GM19099 (cell line): Measurements from ENCODE around the gene SDR42E1.

Experiments used
- POLR2A ChIP-seq: IDR thresholded peaks from 3 replicates; pipeline ENCODE4 v1.6.1; 2011; ENCODE audit warnings: low read depth; ENCODE audit not compliant: insufficient read length; ENCODE audit errors: extremely low read depth

The SDR42E1 gene, protein sequence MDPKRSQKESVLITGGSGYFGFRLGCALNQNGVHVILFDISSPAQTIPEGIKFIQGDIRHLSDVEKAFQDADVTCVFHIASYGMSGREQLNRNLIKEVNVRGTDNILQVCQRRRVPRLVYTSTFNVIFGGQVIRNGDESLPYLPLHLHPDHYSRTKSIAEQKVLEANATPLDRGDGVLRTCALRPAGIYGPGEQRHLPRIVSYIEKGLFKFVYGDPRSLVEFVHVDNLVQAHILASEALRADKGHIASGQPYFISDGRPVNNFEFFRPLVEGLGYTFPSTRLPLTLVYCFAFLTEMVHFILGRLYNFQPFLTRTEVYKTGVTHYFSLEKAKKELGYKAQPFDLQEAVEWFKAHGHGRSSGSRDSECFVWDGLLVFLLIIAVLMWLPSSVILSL

DNA sequence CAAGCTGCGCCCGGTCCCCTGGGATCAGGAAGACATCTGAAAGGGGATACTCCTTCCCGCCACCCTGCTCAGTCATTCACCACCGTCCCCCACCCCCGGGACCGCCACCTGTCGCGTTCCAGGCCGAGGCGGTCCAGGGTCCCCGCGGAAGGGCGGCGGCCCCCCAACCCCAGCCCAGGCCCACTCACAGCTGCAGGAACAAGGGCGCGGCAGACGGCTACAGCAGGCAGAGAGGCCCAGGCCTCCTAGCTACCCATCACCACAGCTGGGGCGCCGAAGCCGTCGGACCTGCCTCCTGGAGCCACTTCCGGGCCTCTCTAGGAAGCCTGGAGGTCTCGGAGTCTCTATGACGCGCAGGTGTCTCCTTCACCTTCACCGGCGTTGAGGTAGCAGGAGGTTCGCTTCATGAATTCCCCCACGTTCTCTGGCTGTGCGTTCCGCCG is at the start of gene SDR42E1:
Gene SDR42E1 (minus strand): TSS at position 272 of the 443 bp plus-strand sequence. CDS start 10,612 bp downstream, outside the sequence.
- TF ChIP-seq POLR2A: peak; percentile 59

DNA sequence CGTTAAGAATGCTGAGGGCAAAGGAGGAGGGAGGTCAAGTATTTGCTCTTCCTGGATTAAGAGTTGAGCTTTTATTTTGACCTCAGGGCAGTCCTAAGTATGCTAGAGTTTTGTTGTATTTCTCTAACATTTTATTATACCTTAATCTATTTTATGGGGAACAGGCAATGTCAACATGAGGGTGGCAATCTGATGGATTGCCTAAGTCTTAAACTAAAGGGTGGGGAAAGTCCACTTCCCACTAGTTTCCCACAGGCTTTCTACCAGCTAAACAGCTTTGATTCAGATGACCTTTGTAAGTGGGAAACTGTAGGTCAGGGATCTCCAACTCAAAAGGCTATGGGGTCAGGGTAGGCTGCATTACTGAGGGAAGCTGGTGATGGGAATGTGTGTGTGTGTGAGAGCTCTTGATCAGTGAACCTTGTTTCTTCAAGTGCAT is 48.7 kb upstream of the SDR42E1 start:
- TF ChIP-seq POLR2A: no peak

DNA sequence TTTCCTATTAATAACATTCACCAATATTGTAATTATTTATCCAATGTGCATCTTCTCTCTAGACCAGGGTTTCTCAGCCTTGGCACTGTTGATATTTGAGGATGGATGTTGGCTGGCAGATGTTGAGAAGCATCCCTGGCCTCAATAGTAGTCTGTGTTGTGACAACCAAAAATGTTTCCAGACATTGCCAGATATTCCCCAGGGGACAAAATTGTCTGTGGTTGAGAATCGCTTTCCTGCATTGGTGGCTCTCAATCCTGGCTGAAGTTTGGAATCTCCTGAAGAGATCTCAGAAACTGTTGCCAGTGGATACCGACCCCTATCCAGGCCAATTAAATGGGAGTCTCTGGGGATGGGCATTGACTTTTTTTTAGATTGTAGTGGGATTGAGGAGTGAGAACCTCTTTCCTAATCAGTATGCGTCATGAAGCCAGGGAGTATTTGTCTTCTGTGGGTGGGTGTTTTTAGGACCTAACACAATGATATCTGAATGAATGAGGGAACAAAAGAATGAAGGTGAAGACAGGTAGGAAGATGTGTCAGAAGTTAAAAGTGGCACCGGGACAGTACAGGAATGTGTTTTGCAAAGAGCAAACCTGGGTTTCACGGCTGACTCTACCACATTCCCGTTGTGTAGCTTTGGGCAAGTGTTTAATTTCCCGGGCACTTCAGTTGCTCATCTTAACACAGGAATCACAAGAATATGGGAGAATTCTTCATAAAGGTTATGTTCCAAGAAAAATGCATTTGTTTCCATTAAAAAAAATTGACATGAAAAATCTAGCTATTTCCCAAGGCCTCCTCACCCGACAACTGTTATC is 48.1 kb upstream of the SDR42E1 start:
- no peak for TF ChIP-seq POLR2A

GRCh38 chr16:82056550-82056896 is 45.3 kb upstream of the SDR42E1 start:
- TF ChIP-seq POLR2A: no peak

DNA sequence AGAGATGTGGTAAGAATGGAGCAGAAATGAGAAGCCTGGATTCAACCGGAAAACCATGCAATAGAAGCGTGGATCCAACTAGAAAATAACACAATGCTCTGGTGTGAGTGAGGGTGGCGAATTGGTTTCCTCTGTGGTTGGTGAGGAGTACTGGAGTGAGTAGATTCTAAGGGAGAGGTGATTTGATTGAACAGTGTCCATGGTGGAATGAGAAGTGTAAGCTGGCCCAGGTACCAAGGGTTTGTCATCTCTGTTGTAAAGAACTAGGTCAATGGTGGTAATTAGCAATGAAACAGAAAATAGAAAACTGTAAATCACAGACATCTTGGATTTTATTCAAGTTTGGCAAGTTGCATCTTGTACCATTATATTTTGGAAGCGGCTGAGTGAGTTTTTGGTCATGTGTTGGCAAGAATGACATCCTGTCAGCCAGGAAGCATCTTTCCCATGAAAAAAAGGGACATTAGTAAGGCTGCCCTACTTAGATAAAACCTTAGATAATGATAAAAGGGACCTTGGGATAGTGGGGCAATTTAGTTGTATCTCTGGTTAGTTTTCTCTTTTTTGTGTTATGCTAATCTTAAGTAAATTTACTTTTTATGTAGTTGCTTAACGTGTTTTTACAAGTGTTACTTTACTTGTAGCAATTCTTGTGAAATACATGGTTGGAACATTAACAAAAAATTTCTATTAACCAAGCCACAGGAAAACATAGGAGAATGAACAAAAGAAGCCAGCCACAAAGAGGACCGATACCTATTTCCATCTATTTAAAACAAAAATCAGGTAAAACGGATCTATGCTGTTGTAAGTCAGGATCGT is 44.7 kb upstream of the SDR42E1 start:
- no peak for TF ChIP-seq POLR2A

GRCh38 chr16:82055117-82055516 is 43.8 kb upstream of the SDR42E1 start:
- TF ChIP-seq POLR2A: no peak

DNA sequence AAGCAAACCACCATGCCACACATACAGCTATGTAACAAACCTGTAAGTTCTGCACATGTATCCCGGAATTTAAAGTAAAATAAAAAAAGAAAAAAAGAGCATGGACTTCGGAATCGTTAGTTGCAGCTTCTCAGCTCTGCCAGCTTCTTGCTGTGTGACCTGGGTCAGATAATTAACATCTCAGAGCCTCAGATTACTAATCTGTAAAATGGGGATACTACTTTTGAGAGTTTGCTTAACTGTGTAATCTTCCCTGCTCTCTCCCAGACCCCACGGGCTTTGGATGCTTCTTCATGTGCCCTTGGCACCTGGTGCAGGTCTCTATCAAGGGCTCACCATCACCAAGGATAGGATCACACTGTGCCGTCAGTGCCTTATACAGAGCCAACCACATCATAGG is 40.4 kb upstream of the SDR42E1 start:
- no peak for TF ChIP-seq POLR2A

- no peak for TF ChIP-seq POLR2A
These were observed 39.7 kb upstream of the SDR42E1 start for GRCh38 chr16:82050909-82051357.

DNA sequence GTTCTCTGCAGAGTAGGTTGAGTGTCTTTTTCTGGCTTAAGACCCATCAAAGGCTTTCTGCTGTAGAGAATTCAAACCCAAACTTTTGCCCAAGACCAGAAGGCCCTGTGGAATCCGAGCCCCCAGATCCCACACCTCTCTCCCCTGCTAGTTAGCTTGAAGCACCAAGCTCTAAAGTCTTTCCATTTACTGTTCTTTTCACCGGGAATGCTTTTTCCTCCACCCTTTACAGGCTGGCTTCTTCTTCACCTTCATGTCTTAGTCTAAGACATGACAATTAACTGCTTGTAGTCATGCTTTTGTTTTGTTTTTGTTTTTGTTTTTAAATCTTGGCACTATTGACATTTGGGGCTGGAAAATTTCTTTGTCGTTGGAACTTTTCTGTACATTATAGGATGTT is 39.2 kb upstream of the SDR42E1 start:
- TF ChIP-seq POLR2A: no peak

GRCh38 chr16:82049484-82049883 is 38.2 kb upstream of the SDR42E1 start:
- TF ChIP-seq POLR2A: no peak

DNA sequence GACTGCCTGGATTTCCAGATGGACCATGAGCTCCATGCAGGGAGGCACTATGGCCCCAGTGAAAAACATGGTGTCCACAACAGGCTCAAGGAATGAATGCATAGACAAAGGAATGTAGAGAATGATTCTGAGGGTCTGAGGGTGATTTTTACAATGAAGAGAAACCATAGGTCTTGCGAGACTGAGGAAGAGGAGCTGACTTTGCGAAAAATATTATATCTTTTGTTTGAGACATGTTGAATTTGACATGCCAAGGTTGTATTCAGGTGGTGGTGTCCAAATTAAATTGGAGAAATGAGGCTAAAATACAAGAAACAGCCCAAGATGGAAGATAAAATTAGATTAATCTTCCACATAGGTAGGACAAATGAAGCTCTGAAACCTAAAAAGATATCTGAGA is 36.5 kb upstream of the SDR42E1 start:
- no peak for TF ChIP-seq POLR2A

DNA sequence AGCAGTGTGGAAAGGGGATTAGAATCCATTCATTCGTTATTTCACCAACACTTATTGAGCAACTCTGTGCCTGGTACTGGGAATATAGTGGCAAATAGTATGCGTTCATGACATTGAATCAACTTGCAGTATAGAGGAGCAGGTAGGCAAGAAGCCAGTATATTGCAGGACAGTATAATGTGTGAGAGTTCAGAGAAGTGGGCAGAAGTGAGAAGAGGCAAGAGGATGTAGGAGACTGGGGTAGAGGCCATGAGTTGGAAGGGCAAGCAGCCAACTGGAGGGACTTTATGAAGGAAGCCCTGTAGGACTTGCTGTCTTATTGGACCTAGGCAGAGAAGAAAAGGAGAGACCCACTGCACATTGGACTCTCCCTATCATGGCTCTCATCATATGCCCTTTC is 36.1 kb upstream of the SDR42E1 start:
- TF ChIP-seq POLR2A: no peak

DNA sequence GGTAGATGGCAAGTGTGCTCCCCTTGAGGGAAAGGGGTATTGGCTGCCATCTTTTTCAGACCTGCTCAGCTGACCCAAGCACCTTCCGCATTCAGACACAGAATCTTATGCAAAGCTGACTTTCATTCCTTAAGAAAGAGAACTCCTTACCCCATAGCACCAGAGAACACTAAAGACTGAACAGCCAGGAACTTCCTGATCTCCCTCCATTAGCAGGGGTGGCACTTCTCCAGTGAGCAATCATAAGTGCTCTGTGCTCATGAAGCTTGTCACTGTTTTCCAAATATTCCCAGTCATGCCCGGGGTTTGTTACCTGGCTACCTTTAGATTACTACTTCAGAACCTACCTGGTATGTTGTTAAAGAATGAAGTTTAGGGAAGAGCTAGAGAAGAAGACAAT is 35.7 kb upstream of the SDR42E1 start:
- TF ChIP-seq POLR2A: no peak

DNA sequence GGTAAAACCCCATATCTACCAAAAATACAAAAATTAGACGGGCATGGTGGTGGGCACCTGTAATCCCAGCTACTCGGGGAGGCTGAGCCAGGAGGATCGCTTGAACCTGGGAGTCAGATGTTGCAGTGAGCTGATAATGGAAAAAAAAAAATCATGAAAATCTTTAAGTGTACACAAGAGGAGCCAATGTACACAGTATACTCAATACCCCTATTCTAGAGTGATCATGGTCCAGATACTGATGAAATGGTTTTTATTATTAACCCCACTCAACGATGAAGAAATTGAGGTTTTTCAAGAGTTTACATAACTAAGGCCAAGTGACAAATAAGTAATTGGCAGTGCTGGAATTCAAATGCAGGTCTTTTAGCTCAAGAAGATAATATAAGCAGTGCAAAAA is 35.3 kb upstream of the SDR42E1 start:
- TF ChIP-seq POLR2A: no peak

DNA sequence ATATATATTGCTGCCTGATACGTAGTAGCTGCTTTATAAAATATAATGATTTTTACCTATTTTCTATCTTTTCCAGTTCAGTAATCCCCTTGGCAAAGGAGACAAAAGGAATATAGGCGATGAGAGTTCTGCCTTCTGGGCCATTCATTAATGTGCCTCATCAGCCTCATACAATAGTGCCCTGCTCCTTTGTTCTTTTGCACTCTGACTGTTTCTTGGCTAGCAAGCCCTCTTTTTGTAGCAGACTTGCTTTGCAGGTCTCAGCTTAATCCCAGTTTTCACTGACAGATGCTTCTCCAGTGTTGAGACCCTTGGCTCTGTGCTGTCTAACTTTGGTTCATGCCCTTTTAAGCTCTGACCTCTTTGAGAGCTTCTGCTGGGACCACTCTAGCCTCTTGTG is 34.2 kb upstream of the SDR42E1 start:
- TF ChIP-seq POLR2A: no peak
